HAP-1 (cell line): Measurements from ENCODE around the gene RNF150.
A peak's percentile ranks its signal among the peaks of the same experiment; 100 is the strongest.

Experiments used
- DNase-seq, 2 experiments: peaks; one replicate each; pipeline ENCODE4 v3.0.0-alpha.2; 2016 to 2020; ENCODE audit warnings: low spot score in 2 of 2
- H3K27me3 ChIP-seq: fragments of 250-450 bp; sonication (Bioruptor Pico); 2 replicates; pipeline ENCODE4 v1.5.1; 2020; ENCODE audit warnings: low read depth, mild to moderate bottlenecking, moderate library complexity
- H3K36me3 ChIP-seq: fragments of 250-450 bp; sonication (Bioruptor Pico); replicated peaks from 2 replicates; pipeline ENCODE4 v1.5.1; 2020; ENCODE audit warnings: mild to moderate bottlenecking
- H3K4me1 ChIP-seq: fragments of 250-450 bp; sonication (Bioruptor Pico); 2 replicates; pipeline ENCODE4 v1.5.1; 2020; ENCODE audit warnings: mild to moderate bottlenecking
- H3K4me3 ChIP-seq: fragments of 250-450 bp; sonication (Bioruptor Pico); 2 replicates; pipeline ENCODE4 v1.5.1; 2020; ENCODE audit warnings: mild to moderate bottlenecking, moderate library complexity
- H3K9me3 ChIP-seq: fragments of 250-450 bp; sonication (Bioruptor Pico); 2 replicates; pipeline ENCODE4 v1.5.1; 2020; ENCODE audit warnings: mild to moderate bottlenecking, moderate library complexity
- in situ Hi-C: fragments of 300-500 bp; cut with MboI; formaldehyde crosslinking; loops from 3 replicates; pipeline ENCODE4 v1.14.3; 2020; ENCODE audit warnings: low sequenced_read_pairs, inconsistent platforms, mixed read lengths

RNF150 gene

GRCh38 chr4:140854168-140854567 lies 279.1 kb downstream of the RNF150 start:
- Histone ChIP-seq H3K27me3 (no peaks in the 10 kb centered on the region), H3K4me3 (no peak overlapping the region), H3K9me3 (no peaks in the 10 kb centered on the region), H3K4me1 (peaks cover 11% of the 10 kb centered on the region), H3K36me3 (no peaks in the 10 kb centered on the region)
- no peak for DNase-seq
- in situ Hi-C loops, result loop anchor here (25.0 kb wide), 1 partner anchor 492 kb away; the partner anchor contains the start of gene SCOC

DNA sequence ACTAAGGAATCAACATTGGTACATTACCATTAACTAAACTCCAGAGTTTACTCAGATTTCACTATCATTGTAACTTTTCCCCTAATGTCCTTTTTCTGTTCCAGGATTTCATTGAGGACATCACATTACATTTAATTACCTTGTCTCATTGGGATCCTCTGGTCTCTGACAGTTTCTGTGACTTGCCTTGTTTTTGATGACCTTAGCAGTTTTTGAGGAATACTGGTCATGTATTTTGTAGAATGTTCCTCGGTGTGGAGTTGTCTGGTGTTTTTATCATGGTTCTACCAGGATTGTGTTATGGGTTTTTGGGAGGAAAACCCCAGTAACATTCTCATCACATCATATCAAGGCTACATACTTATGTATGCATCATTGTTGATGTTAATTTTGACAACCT lies 281.5 kb downstream of the RNF150 start:
- in situ Hi-C loops, result loop anchor here (25.0 kb wide), 1 partner anchor 490 kb away; the partner anchor contains the start of gene SCOC
- H3K27me3 ChIP-seq, result no peaks in the 10 kb centered on the region
- H3K9me3 ChIP-seq, result no peaks in the 10 kb centered on the region
- H3K4me1 ChIP-seq, result peaks cover 13% of the 10 kb centered on the region
- H3K4me3 ChIP-seq, result no peak overlapping the region
- no peak for DNase-seq
- no peaks in the 10 kb centered on the region for H3K36me3 ChIP-seq

- Histone ChIP-seq H3K27me3 (no peaks in the 10 kb centered on the region), H3K36me3 (no peaks in the 10 kb centered on the region), H3K9me3 (no peaks in the 10 kb centered on the region), H3K4me3 (no peak overlapping the region), H3K4me1 (peaks cover 7% of the 10 kb centered on the region)
- in situ Hi-C loops, result loop anchor here (25.0 kb wide), 1 partner anchor 489 kb away; the partner anchor contains the start of gene SCOC
- peak; percentile 76 to 78 for DNase-seq
These were observed 282.1 kb downstream of the RNF150 start for GRCh38 chr4:140851032-140851636.

DNA sequence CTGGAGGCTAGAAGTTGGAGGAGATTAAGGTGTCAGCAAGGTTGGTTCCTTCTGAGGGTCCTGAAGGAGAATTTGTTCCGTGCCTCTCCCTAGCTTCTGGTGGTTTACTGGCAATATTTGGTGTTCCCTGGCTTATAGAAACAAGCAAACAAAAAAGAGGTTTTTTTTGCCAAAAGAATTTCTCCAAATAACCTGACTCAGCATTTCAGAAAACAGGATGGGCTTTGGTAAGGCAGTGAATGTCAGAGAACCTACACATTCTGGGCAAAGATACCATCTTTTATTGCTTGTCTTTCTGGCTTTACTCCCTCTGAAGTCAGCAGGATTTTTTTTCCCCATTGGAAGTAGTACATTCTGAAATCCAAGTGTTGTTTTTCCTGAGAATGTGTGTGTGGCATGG lies 283.7 kb downstream of the RNF150 start:
- in situ Hi-C loops, result no loop called here

DNA sequence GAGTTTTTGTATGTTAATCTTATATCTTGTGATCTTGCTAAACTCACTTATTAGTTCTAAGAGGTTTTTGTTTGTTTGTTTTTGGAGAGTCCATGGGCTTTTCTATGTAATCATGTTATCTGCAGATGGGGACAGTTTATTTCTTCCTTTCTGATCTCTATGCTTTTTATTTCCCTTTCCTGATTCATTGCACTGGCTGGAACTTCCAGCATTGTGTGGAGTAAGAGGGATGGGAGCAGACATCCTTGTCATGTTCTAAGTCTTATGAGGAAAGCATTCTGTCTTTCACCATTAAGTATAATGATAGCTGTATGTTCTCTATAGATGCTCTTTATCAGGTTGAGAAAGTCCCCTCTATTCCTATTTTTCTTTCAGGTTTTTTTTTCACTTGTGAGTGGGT lies 286.5 kb downstream of the RNF150 start:
- no peak for DNase-seq
- H3K4me3 ChIP-seq, result no peak overlapping the region
- no peaks in the 10 kb centered on the region for H3K27me3 ChIP-seq
- in situ Hi-C loops, result no loop called here
- no peaks in the 10 kb centered on the region for H3K36me3 ChIP-seq
- no peaks in the 10 kb centered on the region for H3K9me3 ChIP-seq
- peaks cover 4% of the 10 kb centered on the region; the same call in 1 of the 2 replicates for H3K4me1 ChIP-seq

More for the DNA sequence above, 283.7 kb downstream of the RNF150 start:
- Histone ChIP-seq H3K27me3 (no peaks in the 10 kb centered on the region), H3K4me3 (no peak overlapping the region), H3K9me3 (no peaks in the 10 kb centered on the region), H3K36me3 (no peaks in the 10 kb centered on the region), H3K4me1 (peaks cover 7% of the 10 kb centered on the region)
- no peak for DNase-seq

DNA sequence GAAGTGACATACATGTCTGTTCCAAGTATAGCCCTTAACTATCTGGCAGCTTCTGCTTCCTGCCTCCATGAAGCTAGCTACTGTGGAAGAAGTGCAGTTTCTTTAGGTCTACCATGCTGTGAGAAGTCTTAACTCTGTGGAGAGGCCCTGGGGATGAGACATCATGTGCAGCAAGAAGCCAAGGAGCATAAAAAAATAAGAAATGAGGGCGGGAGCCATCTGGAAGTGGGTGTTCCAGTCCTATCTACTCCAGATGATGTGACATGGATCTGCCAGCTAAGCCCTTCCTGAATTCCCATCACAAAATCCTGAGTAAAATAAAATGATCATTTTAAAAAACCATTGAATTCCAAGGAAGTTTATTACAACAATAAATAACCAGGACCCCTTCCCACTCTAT lies 289.2 kb downstream of the RNF150 start:
- in situ Hi-C loops, result no loop called here
- Histone ChIP-seq H3K4me3 (no peak overlapping the region), H3K9me3 (no peaks in the 10 kb centered on the region), H3K27me3 (no peaks in the 10 kb centered on the region), H3K4me1 (peaks cover 22% of the 10 kb centered on the region), H3K36me3 (no peaks in the 10 kb centered on the region)
- no peak for DNase-seq

GRCh38 chr4:140841186-140841585 lies 292.1 kb downstream of the RNF150 start:
- in situ Hi-C loops, result no loop called here
- DNase-seq, result no peak

GRCh38 chr4:140839888-140840790 lies 293.1 kb downstream of the RNF150 start:
- Histone ChIP-seq H3K4me1 (peaks cover 39% of the 10 kb centered on the region), H3K9me3 (no peaks in the 10 kb centered on the region), H3K27me3 (no peaks in the 10 kb centered on the region), H3K36me3 (no peaks in the 10 kb centered on the region), H3K4me3 (no peak overlapping the region)
- DNase-seq, result peak; percentile 61 to 98
- in situ Hi-C loops, result no loop called here

More at GRCh38 chr4:140841186-140841585, 292.1 kb downstream of the RNF150 start:
- Histone ChIP-seq H3K36me3 (no peaks in the 10 kb centered on the region), H3K9me3 (no peaks in the 10 kb centered on the region), H3K4me1 (peaks cover 31% of the 10 kb centered on the region), H3K27me3 (no peaks in the 10 kb centered on the region), H3K4me3 (no peak overlapping the region)

DNA sequence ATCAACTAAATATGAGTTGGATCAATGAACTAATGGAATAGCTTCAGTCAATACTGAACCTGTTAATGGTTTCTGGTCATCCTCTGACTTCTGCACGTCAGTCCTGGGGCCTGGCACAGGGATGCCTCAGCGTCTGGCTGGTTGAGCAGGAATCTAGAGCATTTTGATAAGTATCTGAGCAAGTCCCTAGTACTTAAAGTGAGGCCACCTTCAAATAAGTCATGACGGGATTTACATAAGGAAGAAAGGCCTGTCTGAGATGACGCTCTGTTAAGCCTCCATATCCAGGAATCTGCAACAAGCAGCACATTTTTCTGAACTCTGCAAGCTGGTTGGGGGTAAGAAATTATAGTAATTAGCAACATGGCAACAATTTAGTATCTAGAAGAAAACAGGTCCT lies 293.9 kb downstream of the RNF150 start:
- no peak overlapping the region for H3K4me3 ChIP-seq
- peaks cover 43% of the 10 kb centered on the region for H3K4me1 ChIP-seq
- peak in 1 of 2 experiments; percentile 29 for DNase-seq
- H3K27me3 ChIP-seq, result no peaks in the 10 kb centered on the region
- no peaks in the 10 kb centered on the region for H3K36me3 ChIP-seq
- H3K9me3 ChIP-seq, result no peaks in the 10 kb centered on the region
- in situ Hi-C loops, result no loop called here

- H3K4me1 ChIP-seq, result peaks cover 46% of the 10 kb centered on the region
- no peaks in the 10 kb centered on the region for H3K36me3 ChIP-seq
- H3K4me3 ChIP-seq, result no peak overlapping the region
- no peaks in the 10 kb centered on the region for H3K9me3 ChIP-seq
- in situ Hi-C loops, result no loop called here
- no peaks in the 10 kb centered on the region for H3K27me3 ChIP-seq
- no peak for DNase-seq
These were observed 295.5 kb downstream of the RNF150 start for GRCh38 chr4:140837736-140838135.

DNA sequence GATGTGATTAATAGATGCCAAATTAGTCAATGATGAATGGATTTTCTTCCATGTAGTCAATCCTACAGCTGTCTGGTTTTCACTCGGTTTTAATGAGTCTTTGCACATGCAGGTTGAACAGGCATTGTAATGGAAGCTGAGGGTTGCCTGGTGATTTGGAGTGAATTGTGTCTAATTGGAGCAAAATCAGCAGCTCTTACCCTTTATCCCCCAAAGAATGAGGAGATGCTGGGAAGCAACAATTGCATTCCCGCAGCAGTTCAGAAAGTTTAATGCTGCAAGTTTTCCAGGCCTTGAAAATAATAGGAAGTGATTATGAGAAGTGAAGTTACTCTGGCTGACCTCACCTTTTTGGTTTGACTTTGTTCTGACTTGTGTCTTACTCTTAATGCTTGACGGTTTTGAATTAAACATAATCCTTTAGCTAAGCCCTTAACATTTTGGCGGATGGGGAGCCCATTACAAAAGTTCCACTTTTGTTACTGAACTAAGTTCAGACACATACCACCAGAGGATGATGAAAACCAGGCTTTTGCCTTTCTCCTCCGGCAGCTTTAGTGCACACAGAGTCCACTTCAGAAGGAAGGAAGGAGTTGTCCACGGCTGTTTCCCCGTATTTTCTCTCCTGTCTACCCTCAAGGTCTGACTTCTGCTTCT lies 298.3 kb downstream of the RNF150 start:
- no peaks in the 10 kb centered on the region for H3K27me3 ChIP-seq
- in situ Hi-C loops, result no loop called here
- no peak overlapping the region for H3K4me3 ChIP-seq
- no peaks in the 10 kb centered on the region for H3K36me3 ChIP-seq
- DNase-seq, result peak; percentile 65 to 79
- H3K4me1 ChIP-seq, result peaks cover 36% of the 10 kb centered on the region
- H3K9me3 ChIP-seq, result no peaks in the 10 kb centered on the region

- Histone ChIP-seq H3K4me3 (no peak overlapping the region), H3K4me1 (peaks cover 22% of the 10 kb centered on the region), H3K36me3 (no peaks in the 10 kb centered on the region), H3K27me3 (no peaks in the 10 kb centered on the region), H3K9me3 (no peaks in the 10 kb centered on the region)
- no peak for DNase-seq
- in situ Hi-C loops, result no loop called here
These were observed 300.0 kb downstream of the RNF150 start for GRCh38 chr4:140833280-140833679.

GRCh38 chr4:140829825-140830224 lies 303.4 kb downstream of the RNF150 start:
- in situ Hi-C loops, result no loop called here
- DNase-seq, result no peak
- Histone ChIP-seq H3K4me3 (no peak overlapping the region), H3K4me1 (peaks cover 14% of the 10 kb centered on the region), H3K9me3 (no peaks in the 10 kb centered on the region), H3K27me3 (no peaks in the 10 kb centered on the region), H3K36me3 (no peaks in the 10 kb centered on the region)

GRCh38 chr4:140826701-140827027 lies 306.6 kb downstream of the RNF150 start:
- no peaks in the 10 kb centered on the region for H3K9me3 ChIP-seq
- H3K36me3 ChIP-seq, result no peaks in the 10 kb centered on the region
- in situ Hi-C loops, result no loop called here
- no peak for DNase-seq
- no peaks in the 10 kb centered on the region for H3K27me3 ChIP-seq
- no peak overlapping the region for H3K4me3 ChIP-seq
- peaks cover 8% of the 10 kb centered on the region for H3K4me1 ChIP-seq
